B cell (primary cell): ENCODE results near the gene YY1. TPM values are rescaled to one million over a fixed set of nuclear protein-coding genes. Genes with fewer than 3 reads are reported as not detected.

Experiments used
- ATAC-seq: fragments of 200-7000 bp; cut with Tn5 transposase; one replicate; pipeline ENCODE4 v1.10.0; 2021; ENCODE audit warnings: low read depth, mild to moderate bottlenecking, moderate number of reproducible peaks, moderate library complexity
- CTCF ChIA-PET: fragments of 350-600 bp; sonication (Branson Sonifier 250); formaldehyde crosslinking; loops from one replicate; lab custom pipeline; 2021; ENCODE audit warnings: antibody characterized with exemption, inconsistent platforms; lab: Charles Lee
- POLR2A ChIA-PET: fragments of 350-600 bp; sonication (Branson Sonifier 250); formaldehyde crosslinking; loops from one replicate; lab custom pipeline; 2021; ENCODE audit warnings: antibody characterized with exemption; lab: Charles Lee
- DNase-seq: peaks from one replicate; pipeline ENCODE4 v3.0.0; 2013
- H2AFZ ChIP-seq: 2 replicates; pipeline ENCODE4 v1.6.1; 2012; ENCODE audit warnings: mild to moderate bottlenecking, low read depth, low read length; ENCODE audit not compliant: insufficient read depth, poor library complexity, severe bottlenecking
- H3K27ac ChIP-seq, 2 donors: 1 replicate in 1 of 2; 2 replicates in 1 of 2; pipeline ENCODE4 v1.5.1; 2012 to 2013; ENCODE audit warnings: low read length in 2 of 2, mild to moderate bottlenecking in 2 of 2, moderate library complexity in 1 of 2
- H3K27me3 ChIP-seq, 4 experiments: fragments of 200-600 bp in 1 of 4; sonication (generic) in 1 of 4; replicated peaks in 1 of 4; 1 replicate in 2 of 4; 2 replicates in 2 of 4; pipeline versions ENCODE4 v1.6.1 to v1.7.0; 2013 to 2016; ENCODE audit warnings: low read length in 3 of 4, mild to moderate bottlenecking in 2 of 4, mixed read lengths in 1 of 4, moderate library complexity in 1 of 4; ENCODE audit not compliant: insufficient read depth in 4 of 4, control insufficient read depth in 3 of 4; ENCODE audit errors: control extremely low read depth in 1 of 4
- H3K36me3 ChIP-seq, 2 experiments: replicated peaks in 1 of 2; 1 replicate in 1 of 2; 2 replicates in 1 of 2; pipeline versions ENCODE4 v1.6.1 to v1.7.1; 2013; ENCODE audit warnings: low read length in 1 of 2; ENCODE audit not compliant: insufficient read depth in 2 of 2, control insufficient read depth in 1 of 2; ENCODE audit errors: control extremely low read depth in 1 of 2, extremely low read depth in 1 of 2
- H3K4me1 ChIP-seq, 2 donors: fragments of 200-600 bp in 1 of 2; sonication (generic) in 1 of 2; 1 replicate in 1 of 2; 2 replicates in 1 of 2; pipeline versions ENCODE4 v1.5.1 to v1.6.1; 2013 to 2017; ENCODE audit warnings: low read length in 2 of 2; ENCODE audit not compliant: control insufficient read depth in 2 of 2, insufficient read depth in 2 of 2
- H3K4me2 ChIP-seq: replicated peaks from 2 replicates; pipeline ENCODE3; 2012; ENCODE audit warnings: mild to moderate bottlenecking, low read depth, low read length; ENCODE audit not compliant: poor library complexity, severe bottlenecking
- H3K4me3 ChIP-seq, 5 experiments: fragments of 200-600 bp in 1 of 5; sonication (generic) in 1 of 5; 1 replicate in 3 of 5; 2 replicates in 2 of 5; pipeline versions ENCODE4 v1.5.1 to v1.7.0; 2011 to 2016; ENCODE audit warnings: low read length in 4 of 5, mild to moderate bottlenecking in 4 of 5, low read depth in 2 of 5, control low read depth in 1 of 5, moderate library complexity in 1 of 5; ENCODE audit not compliant: insufficient read depth in 1 of 5; ENCODE audit errors: control extremely low read depth in 1 of 5, extremely low read depth in 1 of 5
- H3K79me2 ChIP-seq: fragments of 200-600 bp; sonication (generic); one replicate; pipeline ENCODE4 v1.6.0; 2016; ENCODE audit warnings: low read length; ENCODE audit not compliant: control insufficient read depth, insufficient read depth
- H3K9ac ChIP-seq: fragments of 200-600 bp; sonication (generic); 2 replicates; pipeline ENCODE4 v1.6.1; 2017; ENCODE audit warnings: mild to moderate bottlenecking, low read length, moderate library complexity
- H3K9me3 ChIP-seq, 3 donors: one replicate each; pipeline versions ENCODE4 v1.6.1 to v1.7.1; 2013; ENCODE audit warnings: low read length in 2 of 3; ENCODE audit not compliant: control insufficient read depth in 2 of 3, insufficient read depth in 1 of 3; ENCODE audit errors: control extremely low read depth in 1 of 3
- H4K20me1 ChIP-seq: 2 replicates; pipeline ENCODE4 v1.6.0; 2012; ENCODE audit warnings: mild to moderate bottlenecking, low read length; ENCODE audit not compliant: insufficient read depth, control insufficient read depth, poor library complexity, severe bottlenecking
- H3K27ac Mint-ChIP-seq: one replicate; pipeline ENCODE4 v1.8.0; 2021; ENCODE audit warnings: mixed read lengths
- H3K27me3 Mint-ChIP-seq: one replicate; pipeline ENCODE4 v1.8.0; 2021; ENCODE audit warnings: mixed read lengths
- H3K4me1 Mint-ChIP-seq: one replicate; pipeline ENCODE4 v1.8.0; 2021; ENCODE audit warnings: mixed read lengths
- H3K4me3 Mint-ChIP-seq: one replicate; pipeline ENCODE4 v1.8.0; 2021; ENCODE audit warnings: mixed read lengths
- H3K9me3 Mint-ChIP-seq: one replicate; pipeline ENCODE4 v1.8.0; 2022; ENCODE audit warnings: mixed read lengths; ENCODE audit not compliant: insufficient read depth
- CTCF ChIP-seq: fragments of 200-600 bp; IDR thresholded peaks from one replicate; pipeline ENCODE4 v1.8.0; 2022; ENCODE audit warnings: antibody characterized with exemption, mild to moderate bottlenecking
- EZH2 ChIP-seq: IDR thresholded peaks from 2 replicates; pipeline ENCODE4 v1.6.1; 2012; ENCODE audit warnings: borderline replicate concordance, low read depth, mild to moderate bottlenecking, moderate library complexity, low read length; ENCODE audit not compliant: insufficient read depth, poor library complexity, severe bottlenecking
- WGBS: methylation state at CpG from one replicate; pipeline ENCODE4 v1.1.5; 2013; ENCODE audit warnings: missing lambda C conversion rate; ENCODE audit not compliant: insufficient coverage; 5-methylcytosine and 5-hydroxymethylcytosine counted together
- intact Hi-C: fragments of 100-400 bp; cut with micrococcal nuclease; formaldehyde crosslinking; loops from one replicate; pipeline ENCODE4 v1.10.0; 2022
- polyA plus RNA-seq: library from polyadenylated mRNA; depleted of rRNA; stranded (reverse); fragments of >200 nt; gene quantifications from 2 replicates; pipeline ENCODE4 v1.2.3, GENCODE V29; 2012
- total RNA-seq, 2 donors: library from RNA; stranded (reverse); fragments of 120-200 nt in 1 of 2; gene quantifications; 1 replicate in 1 of 2; 2 replicates in 1 of 2; pipeline versions ENCODE4 v1.2.3 to v1.2.4, GENCODE V29; 2013 to 2022

Gene YY1
- total and polyA plus RNA-seq, 2 donors (not counting 1 experiment from before 2014, with no cell fraction given), result 24.0 to 91.4 TPM

DNA sequence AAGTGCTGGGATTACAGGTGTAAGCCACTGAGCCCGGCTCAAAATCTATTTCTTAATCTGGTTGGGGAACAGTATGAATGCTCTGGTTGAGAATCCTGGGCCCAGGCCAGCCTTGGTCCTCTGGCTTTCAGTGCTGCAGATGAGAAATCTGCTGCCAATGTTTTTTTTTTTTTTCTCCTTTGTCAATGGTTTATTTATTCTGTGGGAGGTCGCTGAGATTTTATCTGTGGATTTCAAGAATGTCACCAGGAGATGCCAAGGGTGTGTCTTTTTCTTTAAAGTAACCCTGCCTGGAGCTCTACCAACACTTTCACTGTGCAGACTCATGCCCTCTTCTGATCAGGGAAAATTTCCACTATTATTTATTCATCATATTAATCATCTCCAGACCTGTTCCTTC is 63.7 kb downstream of the YY1 start:
- TF ChIP-seq CTCF (no peak), EZH2 (no peak)
- Histone ChIP-seq H3K4me3 (no peak overlapping the region), H3K9ac (no peak overlapping the region), H3K4me1 (peaks cover 22 to 37% of the 10 kb centered on the region in 2 donors), H3K36me3 (no peaks in the 10 kb centered on the region), H4K20me1 (no peaks in the 10 kb centered on the region), H3K9me3 (no peaks in the 10 kb centered on the region), H3K4me2 (no peak overlapping the region), H3K27ac (no peak overlapping the region), H3K27me3 (peaks cover 0 to 3% (median 0%) of the 10 kb centered on the region in 4 experiments), H3K79me2 (peaks cover 20% of the 10 kb centered on the region), H2AFZ (no peak overlapping the region)
- ATAC-seq (no peak), DNase-seq (no peak)
- H3K4me1 Mint-ChIP-seq, result peaks cover 38% of the 10 kb centered on the region
- H3K9me3 Mint-ChIP-seq, result no peaks in the 10 kb centered on the region
- no peak overlapping the region for H3K4me3 Mint-ChIP-seq
- POLR2A ChIA-PET, result interaction anchor here (1.6 kb wide), 1 partner anchor 9 kb away, joined by 3 read pairs; no protein-coding TSS in a partner anchor
- H3K27me3 Mint-ChIP-seq, result no peaks in the 10 kb centered on the region
- CTCF ChIA-PET, result interaction anchor here (0.7 to 2.1 kb wide), 7 partner anchors 11 to 80 kb away, joined by 3 to 11 read pairs (median 4); no protein-coding TSS in a partner anchor
- WGBS, result 100% methylated on average over 1 of the region's 2 CpGs
- intact Hi-C loops, result loop anchor here (10.0 kb wide), 1 partner anchor 698 kb away; the partner anchor contains the start of gene CCDC85C
- H3K27ac Mint-ChIP-seq, result no peak overlapping the region

GRCh38 chr14:100303179-100303578 is 64.2 kb downstream of the YY1 start:
- Histone ChIP-seq H3K36me3 (no peaks in the 10 kb centered on the region), H3K27me3 (peaks cover 0 to 3% (median 0%) of the 10 kb centered on the region in 4 experiments), H2AFZ (no peak overlapping the region), H4K20me1 (no peaks in the 10 kb centered on the region), H3K9me3 (no peaks in the 10 kb centered on the region), H3K79me2 (peaks cover 20% of the 10 kb centered on the region), H3K9ac (no peak overlapping the region), H3K4me1 (peaks cover 16 to 32% of the 10 kb centered on the region in 2 donors), H3K4me3 (no peak overlapping the region), H3K27ac (no peak overlapping the region), H3K4me2 (no peak overlapping the region)
- ChIA-PET CTCF (interaction anchor here (0.7 to 2.1 kb wide), 7 partner anchors 10 to 80 kb away, joined by 3 to 11 read pairs (median 4); no protein-coding TSS in a partner anchor), POLR2A (interaction anchor here (1.6 kb wide), 1 partner anchor 9 kb away, joined by 3 read pairs; no protein-coding TSS in a partner anchor)
- H3K9me3 Mint-ChIP-seq, result no peaks in the 10 kb centered on the region
- TF ChIP-seq EZH2 (no peak), CTCF (peak; percentile 37)
- H3K27ac Mint-ChIP-seq, result peak overlapping the region; percentile 20
- no peaks in the 10 kb centered on the region for H3K27me3 Mint-ChIP-seq
- peak; percentile 35 for DNase-seq
- WGBS, result 60% methylated on average over 8 of the region's 8 CpGs
- intact Hi-C loops, result loop anchor here (10.0 kb wide), 1 partner anchor 698 kb away; the partner anchor contains the start of gene CCDC85C
- H3K4me3 Mint-ChIP-seq, result no peak overlapping the region
- peaks cover 33% of the 10 kb centered on the region for H3K4me1 Mint-ChIP-seq
- no peak for ATAC-seq
